ENCODE results near the gene PLEKHA8.

PLEKHA8 gene

DNA sequence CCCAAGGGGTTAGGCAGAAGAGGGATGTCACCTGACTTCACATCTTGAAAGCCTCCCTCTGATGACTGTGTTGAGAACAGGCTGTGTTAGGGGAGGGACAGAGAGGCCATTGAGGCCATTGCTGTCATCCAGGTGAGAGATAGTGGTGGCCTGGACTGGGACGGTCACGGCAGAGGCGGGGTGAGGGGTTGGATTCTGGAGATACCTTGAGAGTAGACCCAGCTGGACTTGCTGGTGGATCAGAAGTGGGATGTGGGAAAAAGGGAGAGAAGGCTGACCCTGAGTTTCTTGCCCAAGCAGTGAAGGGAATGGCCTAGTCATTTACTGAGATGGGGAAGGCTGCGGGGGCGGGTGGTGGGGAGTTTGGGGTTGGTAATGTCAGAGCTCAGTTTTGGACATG lies 120.2 kb downstream of the PLEKHA8 start:
- DNase-seq: no peak

DNA sequence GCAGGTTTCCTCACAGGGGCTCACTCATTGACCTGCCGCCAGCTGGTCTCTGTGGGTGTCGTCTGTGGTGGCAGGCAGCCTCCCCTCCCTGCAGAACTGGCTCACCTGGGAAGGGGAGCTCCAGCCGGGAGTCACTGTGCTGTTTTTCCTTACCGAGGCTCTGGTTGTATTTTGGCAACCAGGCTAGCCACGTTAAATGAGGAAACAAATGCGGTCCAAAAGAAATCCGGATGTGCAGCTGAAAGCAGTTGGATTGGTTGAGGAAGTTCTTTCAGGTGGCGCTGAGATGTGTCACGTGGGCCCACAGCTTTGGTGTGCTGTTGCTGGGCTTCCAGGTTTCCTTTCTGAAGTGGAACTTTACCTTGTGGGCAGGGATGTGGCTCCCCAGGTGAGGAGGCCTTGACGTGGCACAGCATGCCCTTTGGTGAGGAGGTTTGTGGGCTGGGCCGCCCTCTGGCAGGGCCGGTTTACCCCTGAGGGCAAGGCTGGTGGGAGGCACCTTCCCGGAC lies 120.8 kb downstream of the PLEKHA8 start:
- peak; percentile 57 for DNase-seq

DNA sequence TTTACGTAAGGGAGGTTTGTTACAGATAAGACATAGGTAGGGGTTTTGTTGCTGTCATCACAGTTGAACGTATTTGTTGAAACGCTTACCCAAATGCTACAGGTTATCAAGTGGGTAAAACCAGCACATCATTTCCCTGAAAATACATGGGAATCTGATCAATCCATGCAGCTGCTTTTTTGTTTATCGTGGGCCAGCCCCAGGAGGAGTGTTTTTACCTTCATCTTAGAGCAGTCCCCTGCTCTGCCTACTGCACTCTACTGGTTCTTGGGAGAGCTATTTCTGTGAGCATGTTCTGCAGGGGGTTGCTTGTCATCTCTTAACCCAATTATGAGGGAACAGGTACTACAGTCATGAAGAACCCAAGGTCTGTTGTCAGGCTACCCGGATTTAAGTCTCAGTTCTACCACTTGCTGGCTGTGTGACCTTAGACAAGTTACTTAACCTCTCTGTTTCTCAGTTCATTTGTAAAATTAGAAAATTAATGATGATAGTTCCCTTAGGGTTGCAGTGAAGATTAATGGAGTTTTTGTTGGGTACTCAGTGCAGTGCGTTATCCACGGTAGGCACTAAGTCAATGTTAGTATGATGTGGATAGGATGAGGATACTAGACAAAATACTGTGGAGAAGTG lies 121.5 kb downstream of the PLEKHA8 start:
- DNase-seq: no peak

DNA sequence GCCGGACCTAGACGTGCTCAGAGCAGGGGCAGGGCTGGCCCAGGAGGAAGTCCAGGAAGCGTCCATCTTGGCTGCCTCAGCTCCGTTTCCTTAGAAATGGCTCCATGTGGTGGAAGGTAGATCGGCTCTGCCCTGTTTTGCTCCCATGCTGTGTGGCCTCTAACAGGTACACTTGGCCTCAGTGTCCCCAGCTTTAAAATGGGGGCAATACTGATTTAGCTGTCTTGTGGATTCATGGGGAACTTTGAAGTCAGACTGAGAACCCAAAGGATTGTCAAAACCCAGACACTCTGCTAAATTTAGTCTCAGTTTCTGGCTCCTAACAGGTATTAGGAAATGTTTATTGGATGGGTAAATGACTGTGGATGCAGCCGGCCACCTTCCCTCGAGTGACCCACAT lies 122.5 kb downstream of the PLEKHA8 start:
- no peak for DNase-seq

DNA sequence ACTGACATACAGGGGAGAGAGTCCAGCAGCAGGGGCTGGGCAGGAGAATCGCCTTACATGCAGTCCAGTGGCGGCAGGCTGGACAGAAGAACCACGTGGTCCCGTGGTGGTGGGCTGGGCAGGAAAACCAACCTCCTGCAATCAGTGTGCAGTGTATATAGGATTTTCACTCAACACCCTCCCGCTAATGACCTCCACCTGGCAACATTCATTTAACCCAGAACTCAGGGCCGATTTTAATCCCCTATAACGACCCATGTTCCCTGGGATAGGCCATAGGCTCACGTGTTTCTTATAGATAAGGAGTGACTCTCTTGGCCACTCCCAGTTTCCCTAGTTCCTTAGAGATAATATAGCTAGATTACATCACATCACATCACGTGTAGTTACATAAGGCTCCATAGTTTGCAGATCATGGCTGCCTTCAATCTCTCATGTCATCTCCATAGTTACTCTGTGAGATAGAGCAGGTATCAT lies 125.9 kb downstream of the PLEKHA8 start:
- DNase-seq: no peak

DNA sequence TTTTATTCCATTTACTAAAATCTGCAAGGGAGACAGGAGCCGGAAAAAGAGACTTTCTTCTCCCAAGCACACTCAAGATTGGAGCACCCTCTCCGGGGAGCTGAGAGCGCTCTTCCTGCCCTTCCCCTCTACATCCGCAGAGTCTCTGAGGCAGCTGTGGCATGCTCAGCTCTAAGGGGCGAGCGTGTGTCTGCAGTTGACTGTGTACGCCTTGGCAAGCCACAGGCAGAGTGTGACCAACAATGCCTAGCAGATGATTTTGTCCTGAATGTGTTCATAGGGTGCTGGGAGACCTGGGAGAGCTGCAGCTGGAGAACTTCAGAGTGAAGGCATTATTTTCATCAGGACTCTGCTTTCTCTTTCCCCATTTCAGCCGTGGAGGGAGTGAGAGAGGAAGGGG lies 127.3 kb downstream of the PLEKHA8 start:
- no peak for DNase-seq

DNA sequence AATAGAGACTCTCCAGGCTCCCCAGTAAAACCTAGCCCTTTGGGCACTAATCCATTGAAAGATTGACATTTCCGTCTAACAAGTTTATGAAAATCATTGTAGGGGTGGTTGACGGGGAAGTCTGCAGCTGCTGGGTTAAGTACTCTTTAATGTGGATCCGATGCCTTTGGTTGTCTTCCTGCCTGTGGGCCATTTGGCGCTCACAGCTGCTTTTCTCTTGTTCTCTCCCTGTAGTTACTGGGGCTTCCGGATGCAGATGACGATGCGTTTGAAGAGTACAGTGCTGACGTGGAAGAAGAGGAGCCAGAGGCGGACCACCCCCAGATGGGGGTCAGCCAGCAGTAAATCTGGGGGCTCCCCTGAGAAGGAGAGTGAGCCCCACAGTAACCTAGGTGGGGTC lies 129.0 kb downstream of the PLEKHA8 start:
- DNase-seq: no peak

DNA sequence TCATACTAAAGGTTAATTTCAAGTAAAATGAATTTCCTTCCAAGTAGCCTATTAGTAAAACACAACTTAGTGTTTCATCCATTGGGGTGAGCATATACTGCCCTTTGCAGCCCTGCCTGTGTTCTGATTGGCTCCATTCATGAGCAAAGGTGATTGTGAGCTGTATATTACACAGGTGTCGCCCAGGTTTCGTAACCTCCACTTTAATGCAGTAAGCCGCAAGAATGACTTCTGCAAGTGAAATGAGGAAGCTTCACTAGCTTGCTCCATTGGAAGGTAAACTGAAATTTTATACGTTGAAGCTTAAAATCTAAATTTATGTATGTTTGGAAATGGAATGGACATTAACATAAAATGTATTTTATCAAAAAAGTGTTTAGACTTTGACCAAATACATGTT lies 131.0 kb downstream of the PLEKHA8 start:
- DNase-seq: no peak

DNA sequence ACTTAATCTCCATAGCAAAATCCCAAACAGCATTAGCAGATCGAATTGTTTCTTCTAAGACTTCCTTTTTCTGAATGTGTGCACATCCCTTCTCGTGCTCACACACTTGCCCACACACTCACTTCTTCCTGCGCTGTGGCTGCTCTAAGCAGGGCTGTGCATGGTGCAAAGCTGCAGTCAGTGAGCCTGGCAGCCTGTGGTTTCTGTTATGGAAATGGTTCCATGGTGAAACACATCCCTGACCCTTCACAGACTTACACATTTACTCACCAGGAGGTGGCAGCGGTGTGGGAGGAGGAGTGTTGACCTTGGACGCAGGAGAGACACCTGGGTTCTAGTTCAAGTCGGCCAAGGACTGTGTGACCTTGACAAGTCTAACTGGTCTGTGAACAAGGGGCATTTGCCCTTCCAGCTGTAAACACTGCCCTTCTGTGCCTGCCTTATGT lies 131.5 kb downstream of the PLEKHA8 start:
- DNase-seq: no peak

DNA sequence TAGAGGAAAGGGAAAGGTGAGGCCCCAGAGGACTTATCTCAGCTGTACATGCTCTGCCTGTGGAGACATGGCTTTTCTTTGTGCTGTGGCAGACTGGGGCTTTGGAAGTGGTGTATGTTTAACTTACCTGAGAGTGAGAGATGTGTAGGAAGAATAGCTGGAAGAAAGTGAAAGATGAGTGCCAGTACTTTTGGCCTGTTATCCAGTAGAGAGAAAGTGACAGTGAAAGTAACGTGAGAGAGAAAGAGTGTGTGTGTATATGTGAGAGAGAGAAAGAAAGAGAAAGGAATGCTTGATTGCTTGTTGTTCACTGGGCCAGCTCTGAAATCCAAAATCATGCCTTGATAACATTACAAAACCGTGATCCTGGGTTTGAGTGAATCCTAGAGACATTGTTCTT lies 132.1 kb downstream of the PLEKHA8 start:
- no peak for DNase-seq

DNA sequence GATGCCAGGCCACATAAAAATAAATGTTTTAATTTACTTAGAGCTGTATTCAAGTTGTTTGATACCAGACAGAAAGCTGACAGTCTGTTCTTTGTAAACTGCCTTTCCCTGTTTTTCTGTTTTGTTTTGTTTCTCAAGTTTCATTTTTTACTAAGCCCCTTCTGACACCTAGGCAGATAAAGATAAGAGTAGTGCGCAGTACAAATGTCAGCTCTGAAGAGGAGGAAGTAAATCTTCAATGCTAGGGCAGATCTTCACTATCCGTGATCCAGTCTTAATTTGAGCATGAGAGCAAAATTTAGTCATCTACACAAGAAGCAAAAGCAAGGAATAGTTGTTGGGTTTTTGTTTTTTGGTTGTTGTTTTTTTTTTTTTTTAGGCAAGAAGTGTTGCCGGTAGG lies 133.9 kb downstream of the PLEKHA8 start:
- no peak for DNase-seq

DNA sequence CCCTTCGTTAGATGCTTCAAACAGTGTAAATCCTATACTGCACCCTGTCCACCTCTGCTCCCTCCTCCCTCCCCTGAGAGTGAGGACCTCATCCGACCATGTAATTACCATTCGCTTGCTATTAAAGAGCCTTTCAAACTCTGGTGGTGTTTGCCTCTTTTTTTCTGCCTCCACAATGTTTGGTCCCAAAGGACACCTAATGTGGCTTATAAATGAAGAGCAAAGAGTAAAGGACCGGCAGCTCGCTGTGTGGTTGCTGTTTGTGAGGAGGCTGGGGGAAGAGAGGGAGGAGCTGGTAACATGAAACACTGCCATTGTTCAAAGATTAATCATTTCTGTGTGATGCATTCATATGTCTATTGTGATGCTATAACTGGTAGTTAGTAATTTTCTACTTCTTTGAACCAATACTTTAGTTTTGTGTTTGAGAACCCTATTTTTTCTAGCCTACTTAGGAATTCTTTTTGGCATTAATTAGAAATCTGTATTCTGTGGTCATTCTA lies 134.5 kb downstream of the PLEKHA8 start:
- DNase-seq: no peak

DNA sequence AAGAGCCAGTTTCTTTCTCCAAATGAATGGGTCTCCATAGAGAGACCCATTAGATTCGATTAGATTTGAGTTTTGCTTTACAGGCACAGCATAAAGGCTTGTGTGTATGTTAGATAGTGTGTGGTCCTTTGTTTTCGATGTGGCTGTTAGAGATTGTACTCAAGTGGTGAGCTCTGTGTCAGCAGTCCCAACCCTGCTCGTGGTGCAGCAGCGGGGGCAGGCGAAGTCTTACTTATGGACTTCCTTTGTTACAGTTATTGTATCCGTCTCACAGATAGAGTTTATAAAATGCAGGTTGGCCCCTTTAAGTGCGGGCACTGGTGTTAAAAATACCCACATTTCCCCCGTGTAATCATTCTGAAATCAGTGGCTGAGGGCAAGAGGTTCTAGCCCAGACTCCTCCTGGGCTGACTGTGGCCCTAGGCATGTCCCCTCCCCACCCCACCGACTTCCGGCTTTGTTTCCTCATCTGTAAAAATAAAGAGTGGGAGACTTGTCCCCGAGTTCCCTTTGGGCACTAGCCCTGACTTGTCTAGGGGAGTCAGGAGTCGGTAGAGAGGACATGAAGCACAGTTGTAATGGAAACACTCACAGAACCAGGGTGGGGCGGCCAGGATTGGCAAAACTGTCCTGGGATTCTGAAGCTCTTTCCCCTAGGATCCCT lies 135.2 kb downstream of the PLEKHA8 start:
- DNase-seq: no peak

DNA sequence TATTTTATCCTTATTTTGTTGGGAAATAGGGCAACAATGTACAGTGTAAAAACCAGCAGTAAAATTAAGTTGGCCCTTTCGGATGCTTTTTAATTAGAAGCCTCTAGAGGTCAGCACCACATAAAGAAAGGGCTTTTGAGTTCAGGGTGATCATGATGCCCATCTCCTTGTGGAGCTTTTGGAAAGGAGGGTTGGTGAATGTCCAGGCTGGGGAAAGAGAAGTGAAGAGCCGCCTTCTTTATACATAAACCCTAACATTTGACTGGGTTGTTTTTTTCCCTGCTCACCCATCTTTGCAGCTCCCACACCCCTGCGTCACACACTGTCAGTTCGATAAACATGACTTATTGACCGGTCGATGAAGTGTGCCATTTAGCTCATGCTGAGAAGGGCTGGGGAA lies 136.4 kb downstream of the PLEKHA8 start:
- DNase-seq: peak; percentile 35

DNA sequence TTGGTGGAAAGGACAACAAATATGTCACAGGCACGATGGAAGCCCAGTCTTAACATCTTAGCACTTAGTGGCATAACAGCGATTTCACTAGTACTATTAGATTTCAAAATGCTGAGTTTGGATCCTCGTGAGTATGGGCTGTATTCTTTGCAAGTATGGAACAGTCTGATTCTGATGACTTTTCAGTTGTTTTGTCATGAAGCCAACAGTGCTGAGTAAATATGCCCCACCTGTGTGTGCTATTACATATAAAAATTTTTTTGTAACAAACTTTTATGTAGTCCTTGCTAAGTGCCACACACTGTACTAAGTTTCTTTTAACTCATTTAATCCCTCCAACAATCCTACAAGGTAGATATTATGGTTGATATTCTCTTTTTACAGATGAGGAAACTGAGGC lies 137.4 kb downstream of the PLEKHA8 start:
- DNase-seq: no peak

DNA sequence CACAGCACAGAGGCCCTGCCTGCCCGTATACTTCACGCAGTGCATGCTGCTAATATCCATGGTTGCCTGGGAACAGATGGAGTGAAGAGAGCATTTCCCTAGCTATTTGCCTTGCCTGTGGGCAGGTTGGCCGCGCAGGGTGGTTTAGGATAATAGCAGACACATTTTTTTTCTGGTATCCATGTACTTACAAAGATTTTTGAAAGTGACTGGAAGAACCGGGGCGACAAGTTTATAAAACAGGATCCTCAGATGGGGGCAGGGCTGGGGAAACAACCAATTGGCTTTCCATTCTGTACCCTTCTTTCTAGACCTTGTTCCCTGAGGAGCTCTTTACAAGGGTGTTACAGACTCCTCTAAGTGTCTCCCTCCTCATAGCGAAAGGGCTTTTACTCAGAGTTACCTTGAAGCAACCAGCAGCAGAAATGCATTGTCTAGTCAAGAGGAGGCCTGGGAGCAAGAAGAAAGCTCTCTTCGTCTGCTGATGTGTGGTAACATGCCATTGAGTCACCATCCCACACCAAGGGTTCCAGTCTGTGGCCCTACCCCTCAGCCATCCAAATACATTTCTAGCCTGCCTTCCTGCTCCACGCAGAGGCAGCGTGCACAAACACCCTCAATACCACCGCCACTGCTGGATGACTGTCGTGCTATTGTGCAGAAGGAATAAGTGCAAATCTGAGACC lies 138.1 kb downstream of the PLEKHA8 start:
- no peak for DNase-seq

DNA sequence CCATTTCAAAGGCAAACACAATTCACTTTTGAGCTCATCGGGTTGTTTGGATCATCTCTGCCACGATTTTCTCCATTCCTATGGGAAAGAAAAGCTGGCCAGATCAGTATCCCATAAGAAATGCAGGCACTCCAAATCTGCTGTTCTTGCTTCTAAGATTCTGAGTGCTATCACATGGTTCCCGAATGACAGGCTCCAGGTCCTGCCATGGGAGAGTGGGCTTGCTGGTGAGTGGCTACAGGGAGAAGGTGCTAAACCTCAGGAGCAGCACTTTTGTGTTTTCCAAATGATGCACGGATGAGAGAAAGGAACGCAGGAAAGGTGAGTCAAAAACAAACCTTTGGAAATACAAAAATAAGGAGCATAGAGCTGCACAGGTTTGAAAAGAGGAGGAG lies 138.6 kb downstream of the PLEKHA8 start:
- DNase-seq: no peak

DNA sequence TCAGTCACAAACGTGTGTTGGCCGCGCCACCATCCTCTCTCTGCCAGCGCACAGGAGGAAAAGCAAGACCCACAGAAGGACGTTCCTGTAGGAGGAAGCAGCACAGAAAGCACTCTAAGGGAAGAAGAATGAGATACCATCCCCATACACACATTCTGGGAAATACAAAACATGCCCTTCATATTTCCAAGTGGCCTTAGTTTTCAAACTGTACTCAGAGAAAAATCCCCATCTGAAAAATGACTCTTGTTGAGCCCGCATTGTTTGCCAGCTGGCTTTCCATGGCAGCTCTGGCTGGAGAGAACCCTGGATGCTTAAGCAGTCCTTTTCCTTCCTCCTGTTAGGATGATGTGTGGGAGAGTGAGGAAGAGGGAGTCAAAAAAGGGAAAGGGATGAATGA lies 139.7 kb downstream of the PLEKHA8 start:
- no peak for DNase-seq

DNA sequence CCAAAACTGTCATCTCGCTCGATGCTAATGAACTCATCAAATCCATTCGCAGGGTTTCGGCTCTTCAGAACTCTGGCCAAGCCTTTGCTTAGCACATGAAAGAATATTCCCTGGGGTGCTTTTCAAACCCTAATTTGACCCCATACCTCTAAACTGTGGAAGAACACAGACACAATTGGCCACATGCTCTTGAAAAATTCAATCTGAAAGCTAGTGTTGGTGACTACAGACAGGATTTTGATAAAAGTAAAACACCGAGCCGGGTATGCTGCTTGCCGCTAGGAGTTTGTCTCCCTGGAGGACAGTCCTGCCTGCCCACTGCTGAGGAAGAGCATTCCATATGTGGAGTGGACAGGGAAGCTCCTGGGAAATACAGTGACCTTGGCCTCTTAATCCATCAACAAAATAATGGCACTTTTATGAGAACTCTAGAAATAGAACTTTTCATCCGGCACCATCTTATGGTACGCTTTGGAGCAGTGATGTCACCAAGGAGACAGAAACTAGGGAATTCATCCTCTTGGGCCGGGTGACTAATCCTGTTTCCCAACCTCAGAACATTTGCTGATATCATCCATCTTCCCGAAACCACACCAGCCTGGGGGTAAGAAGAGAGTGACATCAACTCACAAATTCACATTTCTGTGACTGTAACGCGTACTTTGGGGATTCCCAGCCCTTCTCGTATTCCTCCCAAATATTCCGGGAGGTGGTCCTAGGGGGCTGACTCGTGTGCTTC lies 140.8 kb downstream of the PLEKHA8 start:
- DNase-seq: no peak

DNA sequence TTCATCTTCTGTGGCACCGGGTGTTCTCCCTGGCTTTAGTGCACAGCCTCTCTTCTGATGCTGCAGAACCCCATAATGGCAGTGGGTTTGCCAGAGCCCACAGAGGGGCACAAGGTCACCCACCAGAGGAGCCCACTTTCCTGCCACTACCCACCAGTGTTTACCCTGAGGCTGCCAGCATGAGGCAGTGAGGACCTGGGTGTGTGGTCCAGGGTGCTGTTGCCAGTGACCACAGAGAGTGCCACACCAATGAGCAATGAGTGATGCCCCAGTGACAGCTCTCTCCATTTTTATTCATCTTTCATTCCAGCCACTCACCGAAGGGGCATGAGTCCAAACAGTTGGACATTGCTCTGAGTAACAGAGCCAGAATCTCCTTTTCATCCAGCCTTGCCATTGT lies 141.4 kb downstream of the PLEKHA8 start:
- no peak for DNase-seq

DNA sequence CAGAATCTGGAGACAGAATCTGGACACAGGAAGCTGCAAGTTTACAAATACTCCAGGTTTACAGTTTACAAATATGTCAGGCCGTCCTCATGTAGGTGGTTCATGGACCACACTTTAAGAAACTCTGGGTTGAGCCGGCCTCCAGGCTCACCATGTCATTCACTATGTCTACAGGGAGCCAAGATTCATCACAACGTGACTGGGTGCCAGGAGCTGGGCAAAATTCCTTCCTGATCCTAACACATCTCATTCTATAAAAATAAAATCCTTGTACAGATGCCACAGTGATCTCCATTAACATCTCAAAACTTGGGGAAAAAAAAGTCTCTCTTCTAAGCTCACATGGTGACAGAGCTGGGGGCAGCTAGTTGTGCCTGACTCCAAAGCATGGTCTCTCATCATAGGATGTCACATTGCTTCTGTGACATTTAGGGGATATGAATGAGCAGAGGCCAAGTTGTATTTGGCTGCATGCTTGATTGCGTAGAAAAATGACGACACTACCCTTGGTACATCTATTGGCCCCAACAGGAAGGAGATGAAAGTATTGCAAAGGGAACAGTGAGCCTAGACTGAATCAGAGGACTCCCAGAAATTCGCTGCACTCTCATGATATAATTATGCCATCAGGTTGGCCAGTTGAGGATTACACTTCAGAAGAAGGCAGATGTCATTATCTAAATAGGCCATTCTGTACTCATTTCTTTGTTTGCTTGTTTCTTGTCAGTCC lies 142.4 kb downstream of the PLEKHA8 start:
- no peak for DNase-seq

DNA sequence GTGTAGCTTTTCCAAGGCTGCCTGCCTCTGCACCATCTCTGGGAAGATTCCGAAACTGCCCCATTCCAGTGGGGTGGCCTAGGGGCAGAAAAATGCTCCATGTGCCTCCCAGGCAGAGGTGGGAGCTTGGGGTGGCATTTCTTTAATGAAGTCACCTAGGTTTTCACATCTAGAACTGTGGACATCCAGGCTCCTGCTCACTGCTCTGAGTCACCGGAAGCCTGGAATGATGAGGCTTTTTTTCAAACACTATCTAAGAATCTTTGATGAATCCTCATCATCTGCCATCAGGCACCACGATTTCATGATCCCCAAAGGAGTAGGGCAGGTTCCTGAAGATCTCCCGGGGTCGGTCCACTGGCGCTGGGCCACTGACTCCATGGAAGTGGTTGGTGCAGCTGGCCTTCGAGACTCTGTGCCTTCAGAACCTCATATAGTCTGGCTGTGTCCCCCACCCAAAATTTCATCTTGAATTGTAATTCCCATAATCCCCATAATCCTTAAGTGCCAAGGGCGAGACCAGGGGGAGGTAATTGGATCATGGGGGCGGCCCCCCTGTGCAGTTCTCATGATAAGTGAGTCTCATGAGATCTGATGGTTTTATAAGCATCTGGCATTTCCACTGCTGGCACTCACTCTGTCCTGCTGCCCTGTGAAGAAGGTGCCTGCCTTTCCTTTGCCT lies 143.7 kb downstream of the PLEKHA8 start:
- no peak for DNase-seq
